Calu3 (cell line): Measurements from ENCODE around the gene IGFBP2. TPM values are rescaled to one million over a fixed set of nuclear protein-coding genes. Genes with fewer than 3 reads are reported as not detected.

Experiments used
- BruUV-seq: library from RNA; stranded (reverse); fragments of 400-500 nt; replicated peaks from 2 replicates; lab custom pipeline; 2021; lab: Mats Ljungman, UMichigan
- CTCF ChIA-PET: fragments of 300-600 bp; sonication (Branson Sonifier 250); formaldehyde crosslinking; loops from one replicate; lab custom pipeline; 2022; ENCODE audit warnings: antibody characterized with exemption; lab: Charles Lee
- DNase-seq: peaks from one replicate; pipeline ENCODE4 v3.0.0; 2022
- H3K27ac Mint-ChIP-seq: one replicate; pipeline ENCODE4 v1.8.0; 2022; ENCODE audit warnings: mixed read lengths; ENCODE audit not compliant: unreplicated experiment
- H3K27me3 Mint-ChIP-seq: one replicate; pipeline ENCODE4 v1.8.0; 2022; ENCODE audit warnings: mixed read lengths; ENCODE audit not compliant: unreplicated experiment
- H3K36me3 Mint-ChIP-seq: one replicate; pipeline ENCODE4 v1.8.0; 2022; ENCODE audit warnings: mild to moderate bottlenecking, moderate library complexity, mixed read lengths; ENCODE audit not compliant: insufficient read depth, unreplicated experiment
- H3K4me1 Mint-ChIP-seq: one replicate; pipeline ENCODE4 v1.8.0; 2022; ENCODE audit warnings: mild to moderate bottlenecking, low read depth, mixed read lengths; ENCODE audit not compliant: unreplicated experiment
- H3K4me3 Mint-ChIP-seq: one replicate; pipeline ENCODE4 v1.8.0; 2022; ENCODE audit warnings: mild to moderate bottlenecking, low read depth, moderate library complexity, mixed read lengths; ENCODE audit not compliant: unreplicated experiment
- H3K9me3 Mint-ChIP-seq: one replicate; pipeline ENCODE4 v1.8.0; 2022; ENCODE audit warnings: low read depth, mixed read lengths; ENCODE audit not compliant: unreplicated experiment
- intact Hi-C: fragments of 100-400 bp; cut with micrococcal nuclease; formaldehyde crosslinking; loops from one replicate; pipeline ENCODE4 v1.10.0; 2022; ENCODE audit not compliant: unreplicated experiment
- total RNA-seq: library from RNA; stranded (reverse); gene quantifications from 2 replicates; pipeline ENCODE4 v1.2.3, GENCODE V29; 2022
- TF ChIP-seq, protein P1 (sequence below): fragments of 200-600 bp; IDR thresholded peaks from one replicate; pipeline ENCODE4 v1.8.0; 2022; ENCODE audit warnings: antibody characterized with exemption; ENCODE audit not compliant: unreplicated experiment

IGFBP2 gene
- total RNA-seq, 1 experiment from 2014 or later, result 175 TPM

DNA sequence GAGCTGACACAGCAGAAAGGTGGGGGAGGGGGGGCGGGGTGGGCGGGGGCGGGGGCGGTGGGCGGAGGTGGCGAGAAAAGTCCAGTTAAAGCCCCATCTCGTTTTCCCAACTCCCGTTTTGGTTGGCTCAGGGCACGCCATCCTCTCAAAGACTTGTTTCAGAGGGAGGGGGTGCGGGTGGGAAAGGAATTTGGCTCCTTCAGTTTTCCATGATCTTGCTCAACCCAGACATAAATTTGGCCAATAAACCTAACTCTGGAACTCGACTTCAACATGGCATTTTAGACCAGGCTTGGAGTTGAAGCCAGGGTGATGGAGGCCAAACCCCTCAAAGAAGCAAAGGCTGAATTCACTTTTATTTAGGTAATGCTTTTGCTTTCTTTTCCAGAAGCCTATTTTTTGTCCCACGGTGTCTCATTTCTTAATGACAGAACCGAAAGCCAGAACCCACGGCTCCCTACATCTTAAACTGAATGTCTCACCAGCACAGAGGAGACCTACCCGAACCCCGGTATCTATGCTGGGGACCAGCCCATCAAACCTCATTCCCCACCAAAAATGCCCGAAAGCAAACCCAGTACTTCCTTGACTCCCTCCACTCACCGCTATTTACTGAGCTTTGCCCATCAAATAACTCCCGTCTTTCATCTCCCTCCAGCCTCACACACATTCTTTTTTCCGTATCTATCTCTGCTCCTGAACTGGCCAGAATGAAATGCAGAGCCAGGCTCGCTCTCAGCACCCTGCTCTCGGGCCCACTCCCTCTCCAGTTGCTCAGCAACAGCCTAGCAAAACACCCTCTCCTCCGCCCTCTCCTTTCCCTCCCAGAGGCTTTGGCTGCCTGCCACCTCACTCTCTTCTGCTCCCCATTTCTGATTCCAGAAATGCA is 57.9 kb downstream of the IGFBP2 start:
- Mint-ChIP-seq H3K27ac (peak overlapping the region; percentile 18), H3K4me3 (peak overlapping the region; percentile 55), H3K4me1 (peaks cover 36% of the 10 kb centered on the region), H3K36me3 (peaks cover 14% of the 10 kb centered on the region), H3K27me3 (no peaks in the 10 kb centered on the region), H3K9me3 (no peaks in the 10 kb centered on the region)
- no TSS peak for BruUV-seq
- peak; percentile 81 for DNase-seq
- CTCF ChIA-PET, result interaction anchor here (0.6 to 0.7 kb wide), 4 partner anchors 384 to 1010 kb away, joined by 3 to 5 read pairs (median 3); no protein-coding TSS in a partner anchor
- intact Hi-C loops, result loop anchor here (10.0 kb wide), 2 partner anchors 294 to 414 kb away; no protein-coding TSS in a partner anchor
- TF ChIP-seq, protein P1, sequence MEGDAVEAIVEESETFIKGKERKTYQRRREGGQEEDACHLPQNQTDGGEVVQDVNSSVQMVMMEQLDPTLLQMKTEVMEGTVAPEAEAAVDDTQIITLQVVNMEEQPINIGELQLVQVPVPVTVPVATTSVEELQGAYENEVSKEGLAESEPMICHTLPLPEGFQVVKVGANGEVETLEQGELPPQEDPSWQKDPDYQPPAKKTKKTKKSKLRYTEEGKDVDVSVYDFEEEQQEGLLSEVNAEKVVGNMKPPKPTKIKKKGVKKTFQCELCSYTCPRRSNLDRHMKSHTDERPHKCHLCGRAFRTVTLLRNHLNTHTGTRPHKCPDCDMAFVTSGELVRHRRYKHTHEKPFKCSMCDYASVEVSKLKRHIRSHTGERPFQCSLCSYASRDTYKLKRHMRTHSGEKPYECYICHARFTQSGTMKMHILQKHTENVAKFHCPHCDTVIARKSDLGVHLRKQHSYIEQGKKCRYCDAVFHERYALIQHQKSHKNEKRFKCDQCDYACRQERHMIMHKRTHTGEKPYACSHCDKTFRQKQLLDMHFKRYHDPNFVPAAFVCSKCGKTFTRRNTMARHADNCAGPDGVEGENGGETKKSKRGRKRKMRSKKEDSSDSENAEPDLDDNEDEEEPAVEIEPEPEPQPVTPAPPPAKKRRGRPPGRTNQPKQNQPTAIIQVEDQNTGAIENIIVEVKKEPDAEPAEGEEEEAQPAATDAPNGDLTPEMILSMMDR, result no peak

GRCh38 chr2:216692636-216693413 is 59.6 kb downstream of the IGFBP2 start:
- intact Hi-C loops, result loop anchor here (10.0 kb wide), 2 partner anchors 292 to 412 kb away; no protein-coding TSS in a partner anchor
- peak; percentile 88 for DNase-seq
- Mint-ChIP-seq H3K27ac (peak overlapping the region; percentile 64), H3K4me1 (peaks cover 54% of the 10 kb centered on the region), H3K36me3 (peaks cover 14% of the 10 kb centered on the region), H3K27me3 (no peaks in the 10 kb centered on the region), H3K9me3 (no peaks in the 10 kb centered on the region), H3K4me3 (peak overlapping the region; percentile 55)
- BruUV-seq, result no TSS peak
- TF ChIP-seq, protein P1, result no peak
- CTCF ChIA-PET, result interaction anchor here (0.6 to 1.9 kb wide), 9 partner anchors 16 to 1000 kb away, joined by 3 to 7 read pairs (median 3); no protein-coding TSS in a partner anchor

DNA sequence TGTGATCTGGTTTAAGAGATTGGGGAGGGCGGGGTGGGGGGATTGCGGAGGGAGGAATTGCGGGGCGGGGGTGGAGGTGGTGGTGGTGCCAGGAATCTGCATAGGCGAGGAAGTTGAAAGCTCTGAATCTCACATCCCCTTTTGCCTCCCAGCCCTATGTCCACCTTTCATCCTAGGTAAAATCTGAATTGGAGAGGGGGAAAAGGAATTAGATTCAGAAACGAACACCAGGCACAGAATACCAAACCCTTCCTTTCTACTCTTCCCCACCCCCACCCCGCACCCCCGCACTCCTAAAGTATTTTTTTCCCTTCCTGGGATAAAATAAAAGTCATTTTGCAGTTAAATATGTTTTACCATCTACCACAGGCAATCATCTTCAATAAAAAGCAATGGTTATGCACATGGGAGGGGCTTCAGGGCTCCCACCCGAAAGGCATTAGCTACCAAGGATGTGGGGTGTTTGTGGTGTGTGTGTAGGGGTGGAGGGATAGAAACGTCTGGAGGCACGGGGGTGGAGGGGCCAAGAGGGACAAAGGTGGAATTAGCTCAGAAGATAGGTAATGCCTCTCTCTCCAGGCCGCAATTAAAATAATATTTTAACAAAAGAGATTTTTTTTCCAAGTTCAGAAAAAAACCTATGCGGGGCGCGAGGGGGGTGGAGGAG is 60.3 kb downstream of the IGFBP2 start:
- DNase-seq, result no peak
- Mint-ChIP-seq H3K27ac (no peak overlapping the region), H3K27me3 (no peaks in the 10 kb centered on the region), H3K9me3 (no peaks in the 10 kb centered on the region), H3K36me3 (peaks cover 14% of the 10 kb centered on the region), H3K4me3 (peak overlapping the region; percentile 55), H3K4me1 (peaks cover 58% of the 10 kb centered on the region)
- TF ChIP-seq, protein P1, result no peak
- BruUV-seq, result no TSS peak
- intact Hi-C loops, result loop anchor here (10.0 kb wide), 2 partner anchors 291 to 411 kb away; no protein-coding TSS in a partner anchor
- CTCF ChIA-PET, result interaction anchor here (0.6 to 1.9 kb wide), 9 partner anchors 16 to 1000 kb away, joined by 3 to 7 read pairs (median 3); no protein-coding TSS in a partner anchor
